K562 (cell line): ENCODE data around the gene KCNA2. TPM values are rescaled to one million over a fixed set of nuclear protein-coding genes. Genes with fewer than 3 reads are reported as not detected.

Experiments used
- ATAC-seq: fragments of 200-7000 bp; cut with Tn5 transposase; 3 replicates; pipeline ENCODE4 v1.9.1; 2020; ENCODE audit warnings: moderate library complexity
- BruUV-seq: library from RNA; stranded (reverse); fragments of 400-500 nt; replicated peaks from 2 replicates; lab custom pipeline; 2021; lab: Mats Ljungman, UMichigan
- CTCF ChIA-PET: fragments of 300-600 bp; formaldehyde crosslinking; extraction: SDS; loops from one replicate; lab custom pipeline; 2021; ENCODE audit warnings: low intra/inter-chr PET ratio; lab: Yijun Ruan, JAX
- POLR2A ChIA-PET: fragments of 300-600, 350-650 bp; sonication (Branson Sonifier 250); formaldehyde crosslinking; extraction: SDS; loops from one replicate; lab custom pipeline; 2021; ENCODE audit warnings: antibody characterized with exemption, inconsistent platforms; lab: Yijun Ruan, JAX
- DNase-seq, 4 experiments: peaks; one replicate each; pipeline versions ENCODE4 v3.0.0 to v3.0.0-alpha.2; 2011 to 2018; ENCODE audit warnings: low spot score in 3 of 4, mixed read lengths in 3 of 4; ENCODE audit errors: extremely low read depth in 1 of 4
- FAIRE-seq: peaks from 2 replicates; lab custom pipeline; 2011; peaks lifted over from hg19 to GRCh38; lab: Jason Lieb, UNC
- H2AFZ ChIP-seq: 2 replicates; pipeline ENCODE4 v1.6.0; 2011; ENCODE audit warnings: low read depth, low read length, control low read depth, inconsistent platforms
- H3K27ac ChIP-seq: fragments of 200-600 bp; 3 replicates; pipeline ENCODE4 v1.8.0; 2011; ENCODE audit warnings: low read depth, mild to moderate bottlenecking, control low read depth, inconsistent platforms, low read length, moderate library complexity, mixed read lengths; ENCODE audit errors: extremely low read depth
- H3K27me3 ChIP-seq, 2 experiments: fragments of 300-600 bp in 1 of 2; 2 replicates in 1 of 2; 3 replicates in 1 of 2; pipeline versions ENCODE4 v1.6.0 to v1.8.0; 2011; ENCODE audit warnings: inconsistent platforms in 2 of 2, low read length in 2 of 2, mild to moderate bottlenecking in 1 of 2, mixed read lengths in 1 of 2, moderate library complexity in 1 of 2; ENCODE audit not compliant: control insufficient read depth in 2 of 2, insufficient read depth in 2 of 2
- H3K36me3 ChIP-seq: fragments of 300-600 bp; 3 replicates; pipeline ENCODE4 v1.8.0; 2011; ENCODE audit warnings: mild to moderate bottlenecking, low read length, inconsistent platforms; ENCODE audit not compliant: control insufficient read depth, insufficient read depth
- H3K4me1 ChIP-seq, 2 experiments: fragments of 200-600 bp in 1 of 2; replicated peaks in 1 of 2; 2 replicates in 1 of 2; 3 replicates in 1 of 2; pipeline versions ENCODE4 v1.5.1 to v1.8.0; 2011; ENCODE audit warnings: inconsistent platforms in 2 of 2, low read length in 2 of 2, mild to moderate bottlenecking in 1 of 2, mixed read lengths in 1 of 2, moderate library complexity in 1 of 2; ENCODE audit not compliant: control insufficient read depth in 2 of 2, insufficient read depth in 2 of 2
- H3K4me2 ChIP-seq: 2 replicates; pipeline ENCODE4 v1.6.1; 2011; ENCODE audit warnings: low read length, control low read depth, inconsistent platforms, mixed read lengths; ENCODE audit not compliant: insufficient read depth
- H3K4me3 ChIP-seq: fragments of 200-600 bp; sonication (generic), shearing (Covaris generic); 2 replicates; pipeline ENCODE4 v1.5.1; 2016; ENCODE audit warnings: control low read depth, inconsistent platforms
- H3K79me2 ChIP-seq: fragments of 200-600 bp; 3 replicates; pipeline ENCODE4 v1.8.0; 2011; ENCODE audit warnings: low read length, inconsistent platforms; ENCODE audit not compliant: control insufficient read depth, insufficient read depth
- H3K9ac ChIP-seq, 2 experiments: 2 replicates each; pipeline versions ENCODE4 v1.6.0 to v1.6.1; 2011; ENCODE audit warnings: low read depth in 2 of 2, low read length in 2 of 2, control low read depth in 1 of 2, inconsistent platforms in 1 of 2, mild to moderate bottlenecking in 1 of 2, mixed read lengths in 1 of 2; ENCODE audit not compliant: insufficient read depth in 1 of 2
- H3K9me1 ChIP-seq: one replicate; pipeline ENCODE4 v1.6.0; 2011; ENCODE audit warnings: inconsistent platforms, mild to moderate bottlenecking, low read length, moderate library complexity; ENCODE audit not compliant: control insufficient read depth, insufficient read depth
- H3K9me3 ChIP-seq: replicated peaks from 2 replicates; pipeline ENCODE4 v1.5.1; 2011; ENCODE audit warnings: low read depth, low read length, inconsistent platforms; ENCODE audit not compliant: control insufficient read depth, insufficient read depth
- H4K20me1 ChIP-seq: replicated peaks from 2 replicates; pipeline ENCODE4 v1.6.1; 2011; ENCODE audit warnings: low read length, inconsistent platforms, mixed read lengths; ENCODE audit not compliant: control insufficient read depth, insufficient read depth
- BCL6 ChIP-seq: fragments of 250-450 bp; sonication (Bioruptor Pico); IDR thresholded peaks from 2 replicates; pipeline ENCODE4 v1.4.0; 2020
- BRF2 ChIP-seq: IDR thresholded peaks from 3 replicates; pipeline ENCODE4 v1.6.1; 2011; ENCODE audit warnings: borderline replicate concordance, mild to moderate bottlenecking; ENCODE audit not compliant: insufficient read length, insufficient read depth
- CHD2 ChIP-seq: IDR thresholded peaks from 2 replicates; pipeline ENCODE4 v1.6.1; 2011; ENCODE audit warnings: low read depth, low read length
- ETV6 ChIP-seq, 3 experiments: fragments of 150-350 bp in 1 of 3; sonication (generic) in 1 of 3; formaldehyde crosslinking in 1 of 3; IDR thresholded peaks; 2 replicates each; pipeline versions ENCODE4 v1.6.1 to v1.8.0; 2014 to 2022; ENCODE audit warnings: borderline replicate concordance in 2 of 3, low read depth in 2 of 3, antibody characterized with exemption in 1 of 3, low read length in 1 of 3, mild to moderate bottlenecking in 1 of 3, missing genetic modification reagents in 1 of 3
- FOSL1 ChIP-seq: fragments of 200-800 bp; sonication (Bioruptor generic); conservative IDR thresholded peaks from 2 replicates; pipeline ENCODE4 v1.6.1; 2016; ENCODE audit warnings: missing genetic modification characterization, missing compliant biosample characterization
- KLF10 ChIP-seq: fragments of 250-450 bp; sonication (Bioruptor Pico); IDR thresholded peaks from 2 replicates; pipeline ENCODE4 v1.6.1; 2021; ENCODE audit warnings: matching md5 sums
- RAD21 ChIP-seq, 2 experiments: fragments of 250-450 bp in 1 of 2; fragments of 450-650 bp in 1 of 2; sonication (Bioruptor Pico) in 1 of 2; formaldehyde crosslinking in 1 of 2; IDR thresholded peaks in 1 of 2; conservative IDR thresholded peaks in 1 of 2; 2 replicates each; pipeline versions ENCODE4 v1.4.0 to v1.8.0; 2020 to 2022; ENCODE audit warnings: mild to moderate bottlenecking in 2 of 2, moderate library complexity in 1 of 2
- RNF2 ChIP-seq: sonication (generic); IDR thresholded peaks from 2 replicates; pipeline ENCODE4 v1.6.1; 2016
- TCF15 ChIP-seq: fragments of 250-450 bp; sonication (Bioruptor Pico); IDR thresholded peaks from 2 replicates; pipeline ENCODE4 v1.8.0; 2022; ENCODE audit warnings: moderate library complexity, mild to moderate bottlenecking, inconsistent platforms
- TFAM ChIP-seq: fragments of 250-450 bp; sonication (Bioruptor Pico); conservative IDR thresholded peaks from 2 replicates; pipeline ENCODE4 v1.5.0; 2021; ENCODE audit warnings: mild to moderate bottlenecking, moderate library complexity
- TRIM25 ChIP-seq: fragments of 450-650 bp; IDR thresholded peaks from 2 replicates; pipeline ENCODE4 v1.7.0; 2016; ENCODE audit warnings: borderline replicate concordance
- ZHX1 ChIP-seq: fragments of 150-350 bp; conservative IDR thresholded peaks from 2 replicates; pipeline ENCODE4 v1.6.1; 2014; ENCODE audit warnings: low read length
- ZNF507 ChIP-seq: conservative IDR thresholded peaks from 2 replicates; pipeline ENCODE4 v1.6.1; 2017; ENCODE audit warnings: missing genetic modification characterization, missing compliant biosample characterization
- WGBS: fragments of 100-300 bp; shearing (Covaris generic); methylation state at CpG from one replicate; pipeline ENCODE4 v1.1.6; 2016; ENCODE audit warnings: low coverage, mixed read lengths; ENCODE audit not compliant: insufficient coverage; ENCODE audit errors: missing lambda C conversion rate; 5-methylcytosine and 5-hydroxymethylcytosine counted together
- in situ Hi-C: fragments of 300-500 bp; cut with MboI; formaldehyde crosslinking; loops from 4 replicates; pipeline ENCODE4 v1.15.0; 2018; ENCODE audit warnings: inconsistent platforms, mixed read lengths
- intact Hi-C: fragments of 100-400 bp; cut with micrococcal nuclease; formaldehyde crosslinking; loops from 2 replicates; pipeline ENCODE4 v1.14.2; 2022
- polyA plus RNA-seq, 8 experiments: library from polyadenylated mRNA; depleted of rRNA in 4 of 8; stranded (reverse) in 5 of 8; unstranded in 3 of 8; fragments of >200 nt; fragmentation: Nextera tagmentation in 2 of 8; fragmentation: Illumina TruSeq in 1 of 8; extraction: Ambion mirVana in 2 of 8; extraction: Trizol in 1 of 8; gene quantifications; 2 replicates each; pipeline versions ENCODE4 v1.2.1 to v1.2.3, GENCODE V29; 2011 to 2014; ENCODE audit warnings: inconsistent platforms in 1 of 8, missing spikeins in 1 of 8
- total RNA-seq, 7 experiments: library from RNA; depleted of rRNA in 6 of 7; stranded (reverse); fragments of >200 nt in 6 of 7; fragmentation: Illumina TruSeq in 2 of 7; extraction: Trizol in 2 of 7; gene quantifications; 2 replicates each; pipeline versions ENCODE4 v1.2.1 to v1.2.3, GENCODE V29; 2011 to 2021; ENCODE audit warnings: low replicate concordance in 1 of 7

Gene KCNA2
- total and polyA plus RNA-seq, 9 of the 15 experiments (the other 6 are each of a cell fraction or from before 2014, with no cell fraction given), result not detected

GRCh38 chr1:110544753-110545152, 61.4 kb downstream of the KCNA2 start:
- ATAC-seq, result no peak
- TF ChIP-seq ZHX1 (no peak), TFAM (no peak), ZNF507 (tag) (no peak), FOSL1 (tag) (no peak), ETV6 (IDR thresholded peaks at IDR 0.05; ENCODE audit: borderline replicate concordance in 1 of 2, low read depth in 2 of 2, low read length in 1 of 2) (no peak), ETV6 (CRISPR knock-in tag; IDR thresholded peaks at IDR 0.05; ENCODE audit: borderline replicate concordance) (no peak), BCL6 (CRISPR knock-in tag) (no peak), BRF2 (no peak), TRIM25 (no peak), RNF2 (no peak), RAD21 (CRISPR knock-in tag; conservative IDR thresholded peaks at IDR 0.05 in 1 of 2, IDR thresholded peaks at IDR 0.05 in 1 of 2) (no peak), TCF15 (CRISPR knock-in tag) (no peak), CHD2 (no peak), KLF10 (no peak)
- TF ChIP-seq, all 486 proteins: peak for 0
- DNase-seq, result no peak
- H3K27ac ChIP-seq, result no peak overlapping the region
- no peak overlapping the region for H3K4me2 ChIP-seq
- H3K9me1 ChIP-seq, result no peaks in the 10 kb centered on the region
- BruUV-seq, result no TSS peak
- 0% methylated on average over 3 of the region's 3 CpGs for WGBS
- H3K79me2 ChIP-seq, result no peaks in the 10 kb centered on the region
- in situ Hi-C loops, result no loop called here
- H3K27me3 ChIP-seq, result peaks cover 1 to 4% of the 10 kb centered on the region in 2 experiments; a peak in 1 of 5 replicates
- no peaks in the 10 kb centered on the region for H3K36me3 ChIP-seq
- intact Hi-C loops, result no loop called here
- CTCF ChIA-PET, result interaction anchor here (0.6 kb wide), 2 partner anchors 166 to 246 kb away, joined by 3 read pairs; no protein-coding TSS in a partner anchor
- no peak for FAIRE-seq
- POLR2A ChIA-PET, result no interaction called here
- no peaks in the 10 kb centered on the region for H3K9me3 ChIP-seq
- H4K20me1 ChIP-seq, result peaks cover 6% of the 10 kb centered on the region; the same call in 1 of the 2 replicates
- no peak overlapping the region for H3K9ac ChIP-seq
- H3K4me1 ChIP-seq, result no peaks in the 10 kb centered on the region
- H3K4me3 ChIP-seq, result no peak overlapping the region
- H2AFZ ChIP-seq, result no peak overlapping the region
